Measurements from ENCODE around the gene ZFYVE9. TPM values are rescaled to one million over a fixed set of nuclear protein-coding genes. Genes with fewer than 3 reads are reported as not detected.
A peak's percentile ranks its signal among the peaks of the same experiment; 100 is the strongest.

The ZFYVE9 gene
- total and polyA plus RNA-seq, 9 of the 15 experiments (the other 6 are each of a cell fraction or from before 2014, with no cell fraction given), result 0.52 to 14.4 (median 8.9) TPM

DNA sequence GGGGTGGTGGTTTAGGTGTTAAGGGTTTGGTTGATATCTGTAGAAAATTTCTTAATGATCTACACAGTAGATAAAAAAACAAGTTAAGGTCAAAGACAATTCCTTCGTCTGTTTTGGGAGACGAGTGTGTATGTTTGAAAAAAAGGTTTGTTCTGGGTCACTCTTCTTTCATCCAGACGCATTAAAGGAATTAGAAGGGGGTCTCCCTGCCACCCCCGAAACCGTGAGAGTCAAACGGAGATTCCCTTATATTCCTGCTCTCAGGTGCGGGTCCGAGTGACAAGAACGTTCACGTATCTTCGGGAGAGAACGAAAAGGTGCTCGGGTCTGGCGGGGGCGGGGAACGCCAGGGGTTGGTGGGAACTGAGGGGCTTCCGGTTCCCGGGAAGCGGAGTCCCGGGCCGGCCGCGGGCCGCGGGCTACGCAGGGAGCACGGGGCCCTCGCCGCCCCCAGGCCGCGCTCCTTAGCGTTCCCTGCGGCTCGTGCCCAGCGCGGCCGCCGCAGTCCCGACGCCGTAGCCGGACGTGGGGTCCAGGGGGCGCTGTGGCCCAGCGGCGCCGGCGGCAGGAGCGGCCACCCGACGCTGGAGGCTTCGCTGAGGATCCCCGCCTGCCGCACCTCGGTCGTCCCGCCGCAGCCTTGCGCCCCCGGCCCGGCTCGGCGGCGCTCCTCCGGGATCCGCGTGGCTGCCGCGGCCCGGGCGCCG lies at the start of gene ZFYVE9 (continued):
- TF ChIP-seq, protein P1, sequence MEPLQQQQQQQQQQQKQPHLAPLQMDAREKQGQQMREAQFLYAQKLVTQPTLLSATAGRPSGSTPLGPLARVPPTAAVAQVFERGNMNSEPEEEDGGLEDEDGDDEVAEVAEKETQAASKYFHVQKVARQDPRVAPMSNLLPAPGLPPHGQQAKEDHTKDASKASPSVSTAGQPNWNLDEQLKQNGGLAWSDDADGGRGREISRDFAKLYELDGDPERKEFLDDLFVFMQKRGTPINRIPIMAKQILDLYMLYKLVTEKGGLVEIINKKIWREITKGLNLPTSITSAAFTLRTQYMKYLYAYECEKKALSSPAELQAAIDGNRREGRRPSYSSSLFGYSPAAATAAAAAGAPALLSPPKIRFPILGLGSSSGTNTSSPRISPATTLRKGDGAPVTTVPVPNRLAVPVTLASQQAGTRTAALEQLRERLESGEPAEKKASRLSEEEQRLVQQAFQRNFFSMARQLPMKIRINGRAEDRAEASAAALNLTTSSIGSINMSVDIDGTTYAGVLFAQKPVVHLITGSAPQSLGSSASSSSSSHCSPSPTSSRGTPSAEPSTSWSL (CRISPR knock-in tag; IDR thresholded peaks at IDR 0.05; ENCODE audit: borderline replicate concordance), result no peak
- TF ChIP-seq ZNF146 (CRISPR knock-in tag; IDR thresholded peaks at IDR 0.05; ENCODE audit: unreplicated experiment), result no peak
- peak; percentile 57 for TF ChIP-seq ZBTB33 (CRISPR knock-in tag; IDR thresholded peaks at IDR 0.05)
- no peak for TF ChIP-seq SFPQ (IDR thresholded peaks at IDR 0.05; ENCODE audit: low read depth, low read length)
- TF ChIP-seq RBM15 (IDR thresholded peaks at IDR 0.05; ENCODE audit: insufficient read depth, low read length), result no peak
- peak; percentile 83; the same call in 1 of the 2 replicates for TF ChIP-seq HNRNPL (IDR thresholded peaks at IDR 0.05; ENCODE audit: low read depth, low read length)
- no peak for TF ChIP-seq FOXJ2 (tag; IDR thresholded peaks at IDR 0.05)
- TF ChIP-seq RHOXF2B (CRISPR knock-in tag; conservative IDR thresholded peaks at IDR 0.05), result no peak
- TF ChIP-seq ZNF197 (CRISPR knock-in tag; IDR thresholded peaks at IDR 0.05; ENCODE audit: low read depth), result no peak
- no peak for TF ChIP-seq TSHZ1 (CRISPR knock-in tag; IDR thresholded peaks at IDR 0.05)
- no peak for TF ChIP-seq ZNF75A (CRISPR knock-in tag; IDR thresholded peaks at IDR 0.05)
- TF ChIP-seq NR2F6 (CRISPR knock-in tag; IDR thresholded peaks at IDR 0.05), result no peak
- no peak for TF ChIP-seq ZNF175 (CRISPR knock-in tag; IDR thresholded peaks at IDR 0.05; ENCODE audit: low read depth)
- TF ChIP-seq CBX3 (IDR thresholded peaks at IDR 0.05; ENCODE audit: borderline replicate concordance in 1 of 2, low read length in 2 of 2), result no peak
- TF ChIP-seq, protein P2, sequence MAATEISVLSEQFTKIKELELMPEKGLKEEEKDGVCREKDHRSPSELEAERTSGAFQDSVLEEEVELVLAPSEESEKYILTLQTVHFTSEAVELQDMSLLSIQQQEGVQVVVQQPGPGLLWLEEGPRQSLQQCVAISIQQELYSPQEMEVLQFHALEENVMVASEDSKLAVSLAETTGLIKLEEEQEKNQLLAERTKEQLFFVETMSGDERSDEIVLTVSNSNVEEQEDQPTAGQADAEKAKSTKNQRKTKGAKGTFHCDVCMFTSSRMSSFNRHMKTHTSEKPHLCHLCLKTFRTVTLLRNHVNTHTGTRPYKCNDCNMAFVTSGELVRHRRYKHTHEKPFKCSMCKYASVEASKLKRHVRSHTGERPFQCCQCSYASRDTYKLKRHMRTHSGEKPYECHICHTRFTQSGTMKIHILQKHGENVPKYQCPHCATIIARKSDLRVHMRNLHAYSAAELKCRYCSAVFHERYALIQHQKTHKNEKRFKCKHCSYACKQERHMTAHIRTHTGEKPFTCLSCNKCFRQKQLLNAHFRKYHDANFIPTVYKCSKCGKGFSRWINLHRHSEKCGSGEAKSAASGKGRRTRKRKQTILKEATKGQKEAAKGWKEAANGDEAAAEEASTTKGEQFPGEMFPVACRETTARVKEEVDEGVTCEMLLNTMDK (IDR thresholded peaks at IDR 0.05; ENCODE audit: borderline replicate concordance, insufficient read depth, low read depth, low read length, poor library complexity, severe bottlenecking), result peak; percentile 89

Data from K562 (cell line).